GM23248 (cell line): ENCODE measurements around the gene CNN3. TPM values are rescaled to one million over a fixed set of nuclear protein-coding genes. Genes with fewer than 3 reads are reported as not detected.

ENCODE experiments used
- DNase-seq: peaks from one replicate; pipeline ENCODE4 v3.0.0-alpha.2; 2015
- H2AFZ ChIP-seq: fragments of 200-600 bp; sonication (generic); 2 replicates; pipeline ENCODE4 v1.6.1; 2016; ENCODE audit warnings: antibody characterized with exemption
- H3F3A ChIP-seq: fragments of 200-600 bp; sonication (generic); 2 replicates; pipeline ENCODE4 v1.6.1; 2016; ENCODE audit warnings: mild to moderate bottlenecking, antibody characterized with exemption, mixed run types; ENCODE audit not compliant: insufficient read depth
- H3K27ac ChIP-seq: fragments of 200-600 bp; sonication (generic); 2 replicates; pipeline ENCODE4 v1.5.1; 2016; ENCODE audit warnings: mild to moderate bottlenecking
- H3K27me3 ChIP-seq: fragments of 200-600 bp; sonication (generic); replicated peaks from 2 replicates; pipeline ENCODE4 v1.6.1; 2016; ENCODE audit warnings: mild to moderate bottlenecking; ENCODE audit not compliant: insufficient read depth
- H3K36me3 ChIP-seq: fragments of 200-600 bp; sonication (generic); 2 replicates; pipeline ENCODE4 v1.6.1; 2016; ENCODE audit warnings: low read depth, mild to moderate bottlenecking
- H3K4me1 ChIP-seq: fragments of 200-600 bp; sonication (generic); 2 replicates; pipeline ENCODE4 v1.6.1; 2016; ENCODE audit warnings: mild to moderate bottlenecking; ENCODE audit not compliant: insufficient read depth
- H3K4me2 ChIP-seq: fragments of 200-600 bp; sonication (generic); one replicate; pipeline ENCODE4 v1.6.1; 2016; ENCODE audit warnings: mild to moderate bottlenecking; ENCODE audit not compliant: unreplicated experiment
- H3K4me3 ChIP-seq: fragments of 200-600 bp; sonication (generic); 2 replicates; pipeline ENCODE4 v1.5.1; 2016; ENCODE audit warnings: mild to moderate bottlenecking
- H3K79me2 ChIP-seq: fragments of 200-600 bp; sonication (generic); 2 replicates; pipeline ENCODE4 v1.6.1; 2016; ENCODE audit warnings: mild to moderate bottlenecking; ENCODE audit not compliant: insufficient read depth
- H3K9ac ChIP-seq: fragments of 200-600 bp; sonication (generic); 2 replicates; pipeline ENCODE4 v1.6.1; 2016; ENCODE audit warnings: mild to moderate bottlenecking
- H3K9me2 ChIP-seq: fragments of 200-600 bp; sonication (generic); 2 replicates; pipeline ENCODE4 v1.6.1; 2016; ENCODE audit warnings: mixed run types, mild to moderate bottlenecking, moderate library complexity; ENCODE audit not compliant: insufficient read depth
- H3K9me3 ChIP-seq: fragments of 200-600 bp; sonication (generic); one replicate; pipeline ENCODE4 v1.6.1; 2017; ENCODE audit warnings: low read depth
- H4K20me1 ChIP-seq: fragments of 200-600 bp; sonication (generic); 2 replicates; pipeline ENCODE4 v1.6.0; 2016; ENCODE audit not compliant: insufficient read depth
- EZH2 ChIP-seq: fragments of 200-600 bp; sonication (generic); IDR thresholded peaks from 2 replicates; pipeline ENCODE4 v1.6.1; 2018; ENCODE audit warnings: antibody characterized with exemption, mild to moderate bottlenecking; ENCODE audit not compliant: insufficient read depth, poor library complexity, severe bottlenecking
- EZH2phosphoT487 ChIP-seq: fragments of 200-600 bp; sonication (generic); IDR thresholded peaks from 2 replicates; pipeline ENCODE4 v1.6.1; 2018; ENCODE audit warnings: antibody characterized with exemption, moderate library complexity, mild to moderate bottlenecking, low read depth; ENCODE audit not compliant: insufficient read depth
- WGBS, 2 experiments: methylation state at CpG; one replicate each; pipeline ENCODE4 v1.1.6; 2015 to 2017; ENCODE audit warnings: low lambda C conversion rate in 2 of 2, low coverage in 1 of 2; ENCODE audit errors: missing lambda C conversion rate in 2 of 2; 5-methylcytosine and 5-hydroxymethylcytosine counted together
- in situ Hi-C: fragments of 300-500 bp; cut with MboI; formaldehyde crosslinking; loops from 2 replicates; pipeline ENCODE4 v1.15.0; 2020
- polyA plus RNA-seq: library from polyadenylated mRNA; unstranded; fragments of >200 nt; fragmentation: Nextera tagmentation; extraction: Ambion mirVana; gene quantifications from 2 replicates; pipeline ENCODE4 v1.2.1, GENCODE V29; 2016
- total RNA-seq: library from RNA; depleted of rRNA; stranded (reverse); fragments of >200 nt; shearing (Covaris generic); gene quantifications from 2 replicates; pipeline ENCODE4 v1.2.3, GENCODE V29; 2014; rRNA removed

CNN3 gene
- total RNA-seq, result 200 and 213 TPM in 2 replicates
- polyA plus RNA-seq, result 359 and 365 TPM in 2 replicates

GRCh38 chr1:94926915-94927404 lies at the start of gene CNN3:
Gene CNN3, minus strand, starts transcription at chr1:94927110. Its CDS starts 216 bp downstream, at chr1:94926894.
- H3K9ac ChIP-seq, result peak within 1 kb of the TSS; percentile 89
- H3F3A ChIP-seq, result peaks cover 52% of the 10 kb centered on the region
- peaks cover 27% of the 10 kb centered on the region for H3K4me1 ChIP-seq
- no peaks in the 10 kb centered on the region for H4K20me1 ChIP-seq
- H3K79me2 ChIP-seq, result peaks cover 43% of the 10 kb centered on the region
- peak within 1 kb of the TSS; percentile 90 for H3K4me2 ChIP-seq
- in situ Hi-C loops, result no loop called here
- WGBS, 2 experiments, result 1 to 4% methylated on average over 14 to 37 of the region's 57 CpGs
- no peaks in the 10 kb centered on the region for H3K9me2 ChIP-seq
- peak within 1 kb of the TSS; percentile 82 for H3K27ac ChIP-seq
- DNase-seq, result peak; percentile 97
- TF ChIP-seq EZH2 (no peak), EZH2phosphoT487 (no peak)
- H3K36me3 ChIP-seq, result no peaks in the 10 kb centered on the region
- H2AFZ ChIP-seq, result peak within 1 kb of the TSS; percentile 80
- no peaks in the 10 kb centered on the region for H3K27me3 ChIP-seq
- H3K9me3 ChIP-seq, result no peaks in the 10 kb centered on the region
- H3K4me3 ChIP-seq, result peak within 1 kb of the TSS; percentile 95

- Histone ChIP-seq H3K4me1 (peaks cover 45% of the 10 kb centered on the region), H3K4me2 (peak overlapping the region; percentile 59), H3K9me2 (no peaks in the 10 kb centered on the region), H3K4me3 (peak overlapping the region; percentile 53), H3F3A (peaks cover 34% of the 10 kb centered on the region), H2AFZ (peak overlapping the region; percentile 25; the same call in 1 of the 2 replicates), H4K20me1 (no peaks in the 10 kb centered on the region), H3K79me2 (no peaks in the 10 kb centered on the region), H3K36me3 (no peaks in the 10 kb centered on the region), H3K27me3 (no peaks in the 10 kb centered on the region), H3K9ac (peak overlapping the region; percentile 67), H3K9me3 (no peaks in the 10 kb centered on the region), H3K27ac (peak overlapping the region; percentile 90)
- in situ Hi-C loops, result no loop called here
- WGBS, 2 experiments, result 0% methylated on average over 1 of the region's 1 CpG
- TF ChIP-seq EZH2 (no peak), EZH2phosphoT487 (0 out of 2 replicates have a peak, but pooled peaks have one; percentile 50)
- DNase-seq, result peak; percentile 96
Observed at GRCh38 chr1:94974824-94975223, 47.9 kb upstream of the CNN3 start.

DNA sequence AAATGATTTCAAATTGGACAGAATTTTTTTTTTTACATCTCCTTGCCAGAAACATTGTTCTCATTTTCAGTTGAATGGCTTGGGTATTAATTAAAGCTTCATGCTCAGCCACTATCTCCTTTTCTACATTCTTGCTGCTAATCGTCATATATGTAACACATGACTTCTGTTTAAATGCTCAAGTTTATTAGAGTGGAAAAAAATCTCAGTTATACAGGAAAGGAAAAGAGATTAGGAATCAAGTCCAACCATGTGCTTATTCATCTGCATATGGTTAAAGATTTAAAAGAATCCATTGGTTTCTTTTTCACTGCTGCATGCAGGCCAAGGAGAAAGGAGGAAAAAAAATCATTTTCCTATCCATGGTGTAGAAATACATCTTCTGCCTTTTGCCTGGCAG lies 47.3 kb upstream of the CNN3 start:
- H3K27me3 ChIP-seq, result no peaks in the 10 kb centered on the region
- H3K36me3 ChIP-seq, result no peaks in the 10 kb centered on the region
- no peak for TF ChIP-seq EZH2
- TF ChIP-seq EZH2phosphoT487, result no peak
- DNase-seq, result peak; percentile 68
- H2AFZ ChIP-seq, result peak overlapping the region; percentile 25; the same call in 1 of the 2 replicates
- peaks cover 45% of the 10 kb centered on the region for H3K4me1 ChIP-seq
- peak overlapping the region; percentile 59 for H3K4me2 ChIP-seq
- peak overlapping the region; percentile 67 for H3K9ac ChIP-seq
- H3K79me2 ChIP-seq, result no peaks in the 10 kb centered on the region
- H3K27ac ChIP-seq, result peak overlapping the region; percentile 90
- H4K20me1 ChIP-seq, result no peaks in the 10 kb centered on the region
- no peaks in the 10 kb centered on the region for H3K9me2 ChIP-seq
- H3K9me3 ChIP-seq, result no peaks in the 10 kb centered on the region
- peaks cover 34% of the 10 kb centered on the region for H3F3A ChIP-seq
- in situ Hi-C loops, result no loop called here
- WGBS, 2 experiments, result 0 to 11% methylated on average over 1 of the region's 1 CpG
- H3K4me3 ChIP-seq, result peak overlapping the region; percentile 53

DNA sequence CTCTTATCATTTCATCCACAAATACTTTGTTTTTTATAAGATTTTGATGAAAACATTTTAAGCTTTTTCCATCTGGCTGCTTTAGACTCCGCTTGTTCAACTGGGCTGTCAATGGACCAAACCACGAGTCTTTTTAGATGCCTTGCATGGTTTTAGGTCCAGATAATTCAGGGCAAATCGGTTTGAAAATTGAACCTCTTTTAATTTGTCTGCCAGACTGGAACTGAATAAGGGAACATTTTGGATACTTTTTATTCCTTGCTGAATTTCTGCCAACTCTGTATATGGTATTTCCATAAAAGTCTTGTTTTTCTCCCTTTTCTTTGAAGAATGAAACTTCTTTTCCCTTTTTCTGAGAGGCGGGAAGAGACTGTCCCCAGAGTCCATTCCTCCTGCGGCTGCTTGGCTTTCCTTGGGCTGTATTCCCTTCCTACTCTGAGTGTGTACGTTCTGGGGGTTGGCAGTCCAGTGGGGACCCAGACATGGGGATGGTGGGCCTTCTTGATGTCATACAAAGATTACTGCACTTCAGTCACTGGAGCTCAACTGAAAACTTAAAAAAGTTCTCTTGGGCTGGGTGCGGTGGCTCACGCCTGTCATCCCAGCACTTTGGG lies 46.5 kb upstream of the CNN3 start:
- H3K9me3 ChIP-seq, result no peaks in the 10 kb centered on the region
- no peaks in the 10 kb centered on the region for H3K79me2 ChIP-seq
- in situ Hi-C loops, result no loop called here
- no peaks in the 10 kb centered on the region for H4K20me1 ChIP-seq
- H2AFZ ChIP-seq, result no peak overlapping the region
- H3K27ac ChIP-seq, result peak overlapping the region; percentile 90
- peaks cover 34% of the 10 kb centered on the region for H3F3A ChIP-seq
- WGBS, 2 experiments, result 57 to 58% methylated on average over 8 of the region's 8 CpGs
- H3K9ac ChIP-seq, result no peak overlapping the region
- TF ChIP-seq EZH2 (no peak), EZH2phosphoT487 (no peak)
- no peaks in the 10 kb centered on the region for H3K36me3 ChIP-seq
- H3K4me1 ChIP-seq, result peaks cover 45% of the 10 kb centered on the region
- no peak overlapping the region for H3K4me3 ChIP-seq
- DNase-seq, result peak; percentile 18
- H3K9me2 ChIP-seq, result no peaks in the 10 kb centered on the region
- H3K4me2 ChIP-seq, result no peak overlapping the region
- H3K27me3 ChIP-seq, result no peaks in the 10 kb centered on the region
